Mucosa of rectum (tissue), 2 donors: Measurements from ENCODE around the gene AFF3.

Experiments
- H3K27ac ChIP-seq, 2 donors: one replicate each; pipeline ENCODE4 v1.7.0; 2013; ENCODE audit warnings: inconsistent platforms in 2 of 2, low read depth in 2 of 2, low read length in 2 of 2
- H3K27me3 ChIP-seq, 2 donors: one replicate each; pipeline ENCODE4 v1.7.0; 2013; ENCODE audit warnings: low read length in 2 of 2; ENCODE audit not compliant: control insufficient read depth in 2 of 2, insufficient read depth in 2 of 2
- H3K36me3 ChIP-seq, 2 donors: one replicate each; pipeline ENCODE4 v1.7.0; 2013; ENCODE audit warnings: low read length in 2 of 2; ENCODE audit not compliant: control insufficient read depth in 2 of 2, insufficient read depth in 2 of 2
- H3K4me1 ChIP-seq, 2 donors: one replicate each; pipeline ENCODE4 v1.7.0; 2013; ENCODE audit warnings: low read length in 2 of 2, mild to moderate bottlenecking in 1 of 2; ENCODE audit not compliant: control insufficient read depth in 2 of 2, insufficient read depth in 2 of 2
- H3K4me3 ChIP-seq, 2 donors: one replicate each; pipeline ENCODE4 v1.7.0; 2013; ENCODE audit warnings: low read length in 2 of 2
- H3K9ac ChIP-seq, 2 donors: one replicate each; pipeline ENCODE4 v1.7.0; 2013; ENCODE audit warnings: low read length in 2 of 2, low read depth in 1 of 2, mild to moderate bottlenecking in 1 of 2
- H3K9me3 ChIP-seq, 2 donors: one replicate each; pipeline ENCODE4 v1.7.0; 2013; ENCODE audit warnings: low read length in 2 of 2; ENCODE audit not compliant: control insufficient read depth in 2 of 2
- donor health status: healthy.
- donor health status: Normal muscosa, but diverticular disease.

Gene AFF3

DNA sequence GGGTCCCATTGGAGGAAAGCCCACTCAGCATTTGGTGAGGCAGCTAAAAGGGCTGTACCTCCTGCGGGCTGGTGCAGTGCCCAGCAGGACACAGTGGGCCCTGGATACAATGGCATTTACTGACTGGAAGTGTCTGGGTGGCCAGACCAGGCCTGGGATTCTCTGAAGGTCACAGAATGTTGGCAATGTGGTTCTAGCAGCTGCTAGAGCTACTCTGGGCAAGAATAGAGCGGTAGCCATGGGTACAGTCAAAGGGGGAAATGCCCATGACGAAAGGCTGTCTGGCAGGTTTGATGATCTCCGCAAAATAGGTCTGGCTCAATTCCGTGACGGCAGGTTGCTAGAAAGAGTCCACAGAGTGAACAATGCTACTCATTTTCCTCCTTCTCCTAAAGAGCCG, 241.8 kb downstream of the AFF3 start:
- Histone ChIP-seq H3K9ac (no peak overlapping the region), H3K36me3 (no peaks in the 10 kb centered on the region), H3K27ac (no peak overlapping the region), H3K9me3 (no peaks in the 10 kb centered on the region), H3K27me3 (no peaks in the 10 kb centered on the region), H3K4me1 (no peaks in the 10 kb centered on the region), H3K4me3 (no peak overlapping the region)

DNA sequence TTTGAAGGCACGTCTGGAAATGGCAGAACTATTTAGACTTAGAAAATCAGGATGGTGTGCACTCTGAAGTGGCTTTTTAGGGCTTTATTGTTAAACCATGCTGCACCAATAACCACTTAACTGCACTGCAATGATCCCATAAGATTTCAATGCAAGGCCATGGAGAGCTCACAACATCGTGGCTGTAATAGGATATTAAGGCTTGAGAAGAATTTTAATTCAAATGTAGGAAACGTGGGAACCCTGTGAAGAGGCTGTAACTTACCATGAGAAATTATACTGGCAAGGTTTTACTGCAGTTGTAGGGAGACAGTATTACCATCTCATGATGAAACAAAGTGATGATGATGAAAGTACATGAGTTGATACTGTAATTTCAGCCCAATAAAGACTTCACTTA, 242.5 kb downstream of the AFF3 start:
- Histone ChIP-seq H3K9me3 (no peaks in the 10 kb centered on the region), H3K4me3 (no peak overlapping the region), H3K27me3 (no peaks in the 10 kb centered on the region), H3K4me1 (no peaks in the 10 kb centered on the region), H3K9ac (no peak overlapping the region), H3K36me3 (no peaks in the 10 kb centered on the region), H3K27ac (no peak overlapping the region)

GRCh38 chr2:99899058-99899855, 243.1 kb downstream of the AFF3 start:
- Histone ChIP-seq H3K9ac (no peak overlapping the region), H3K4me1 (no peaks in the 10 kb centered on the region), H3K36me3 (no peaks in the 10 kb centered on the region), H3K27me3 (no peaks in the 10 kb centered on the region), H3K9me3 (no peaks in the 10 kb centered on the region), H3K4me3 (no peak overlapping the region), H3K27ac (no peak overlapping the region)

DNA sequence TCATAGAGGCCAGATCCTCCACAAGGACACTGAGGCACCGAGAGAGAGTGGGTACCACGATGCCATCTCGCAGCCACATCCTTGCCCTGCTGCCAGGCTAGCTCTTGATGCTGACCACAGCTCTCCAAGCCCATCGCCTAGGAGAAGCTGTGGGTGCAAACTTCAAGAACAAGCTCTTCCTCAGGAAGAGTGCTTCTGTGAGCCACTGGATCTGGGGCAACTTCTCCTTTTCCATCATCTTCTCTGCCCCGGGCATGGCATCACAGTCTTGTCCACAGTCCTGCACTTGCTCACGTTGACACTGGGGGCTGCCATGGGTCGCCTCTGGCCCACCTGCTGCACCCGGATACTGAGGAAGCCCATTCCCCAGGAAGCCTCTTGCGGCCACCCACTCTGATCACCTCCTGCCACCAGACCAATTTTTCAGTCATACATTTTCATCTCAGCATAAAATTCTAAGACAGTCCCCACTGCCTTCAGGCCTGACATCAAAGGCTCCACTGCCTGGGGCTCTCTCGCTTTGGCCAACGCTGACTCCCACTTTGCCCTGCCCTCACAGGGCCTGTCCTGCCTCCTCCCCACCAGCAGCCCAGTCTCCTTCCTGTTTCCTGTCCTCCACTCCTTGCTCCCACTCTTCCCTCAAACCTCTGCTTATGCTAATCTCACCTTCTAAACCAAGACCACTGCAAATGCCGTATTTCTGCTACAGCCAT, 243.9 kb downstream of the AFF3 start:
- no peaks in the 10 kb centered on the region for H3K4me1 ChIP-seq
- H3K9ac ChIP-seq, result no peak overlapping the region
- no peaks in the 10 kb centered on the region for H3K9me3 ChIP-seq
- H3K27me3 ChIP-seq, result no peaks in the 10 kb centered on the region
- no peak overlapping the region for H3K4me3 ChIP-seq
- H3K36me3 ChIP-seq, result no peaks in the 10 kb centered on the region
- H3K27ac ChIP-seq, result no peak overlapping the region

- Histone ChIP-seq H3K9ac (no peak overlapping the region), H3K4me3 (no peak overlapping the region), H3K27me3 (no peaks in the 10 kb centered on the region), H3K36me3 (no peaks in the 10 kb centered on the region), H3K9me3 (no peaks in the 10 kb centered on the region), H3K27ac (no peak overlapping the region), H3K4me1 (no peaks in the 10 kb centered on the region)
Measured at GRCh38 chr2:99891428-99891780, 251.0 kb downstream of the AFF3 start.

GRCh38 chr2:99890568-99891427, 251.6 kb downstream of the AFF3 start:
- H3K27me3 ChIP-seq, result no peaks in the 10 kb centered on the region
- no peaks in the 10 kb centered on the region for H3K36me3 ChIP-seq
- no peaks in the 10 kb centered on the region for H3K4me1 ChIP-seq
- H3K9ac ChIP-seq, result no peak overlapping the region
- no peaks in the 10 kb centered on the region for H3K9me3 ChIP-seq
- no peak overlapping the region for H3K27ac ChIP-seq
- no peak overlapping the region for H3K4me3 ChIP-seq

DNA sequence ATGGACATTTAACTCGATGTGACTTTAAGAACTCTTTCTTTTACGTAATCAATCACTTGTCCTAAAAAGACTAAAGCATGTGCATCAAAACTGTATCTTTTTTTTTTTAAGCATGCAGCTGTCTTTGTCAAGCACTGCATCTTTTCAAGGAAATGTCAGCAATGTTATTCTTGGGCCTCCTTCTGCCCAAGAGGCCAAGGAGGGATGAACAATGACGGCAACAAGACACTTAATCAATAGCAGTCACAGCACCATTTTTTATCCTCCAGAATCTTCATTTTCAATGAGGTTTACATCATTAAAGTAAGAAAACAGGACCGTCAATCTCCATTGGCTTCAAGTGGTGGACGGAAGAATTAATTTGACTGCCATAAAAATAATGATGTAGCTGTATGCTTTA, 253.8 kb downstream of the AFF3 start:
- no peaks in the 10 kb centered on the region for H3K4me1 ChIP-seq
- H3K9ac ChIP-seq, result no peak overlapping the region
- no peak overlapping the region for H3K27ac ChIP-seq
- no peak overlapping the region for H3K4me3 ChIP-seq
- H3K36me3 ChIP-seq, result no peaks in the 10 kb centered on the region
- no peaks in the 10 kb centered on the region for H3K27me3 ChIP-seq
- H3K9me3 ChIP-seq, result no peaks in the 10 kb centered on the region

DNA sequence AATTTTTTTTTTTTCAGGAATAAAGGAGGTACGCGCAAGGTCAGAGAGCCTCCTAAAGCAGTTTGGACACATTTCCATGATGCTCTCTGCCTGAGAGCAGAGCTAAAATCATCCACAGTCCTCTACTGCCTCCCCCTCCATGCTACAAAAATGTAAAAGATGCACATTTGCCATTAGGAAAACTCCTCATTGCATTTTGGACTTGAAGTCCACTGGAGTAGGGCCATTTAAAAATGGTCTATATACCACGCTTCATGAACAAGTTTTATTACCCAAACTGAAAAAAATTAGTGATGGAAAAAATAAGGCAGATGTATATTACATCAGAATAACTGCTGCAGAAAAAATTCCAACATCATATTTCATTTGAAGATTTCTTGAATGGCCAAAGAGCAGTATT, 256.0 kb downstream of the AFF3 start:
- Histone ChIP-seq H3K36me3 (no peaks in the 10 kb centered on the region), H3K27me3 (no peaks in the 10 kb centered on the region), H3K4me3 (no peak overlapping the region), H3K9me3 (no peaks in the 10 kb centered on the region), H3K9ac (no peak overlapping the region), H3K4me1 (no peaks in the 10 kb centered on the region), H3K27ac (no peak overlapping the region)

DNA sequence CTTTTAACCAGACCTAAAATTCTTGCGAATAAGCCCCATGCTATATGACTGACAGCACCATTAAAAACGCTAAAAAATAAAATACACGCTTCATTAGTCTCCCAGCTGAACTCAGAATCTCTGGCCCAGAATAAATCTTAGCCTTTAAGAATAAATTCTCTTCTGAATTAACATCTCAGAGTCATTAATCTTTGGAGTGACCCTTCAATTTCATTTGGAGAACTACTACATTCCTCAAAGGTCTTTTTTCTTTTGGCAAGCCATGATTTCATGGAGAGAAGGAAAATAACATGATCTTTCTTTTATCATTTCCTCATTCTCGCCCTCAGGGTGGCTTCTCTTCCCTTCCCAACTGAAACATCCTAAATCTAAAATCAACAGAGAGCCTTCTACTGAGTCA, 259.0 kb downstream of the AFF3 start:
- Histone ChIP-seq H3K36me3 (no peaks in the 10 kb centered on the region), H3K27ac (no peak overlapping the region), H3K9ac (no peak overlapping the region), H3K4me1 (no peaks in the 10 kb centered on the region), H3K4me3 (no peak overlapping the region), H3K9me3 (no peaks in the 10 kb centered on the region), H3K27me3 (no peaks in the 10 kb centered on the region)
